Stimulated activated naive CD4-positive, alpha-beta T cell (primary cell): ENCODE data around the gene SLC7A7.
"Not testable (repeated sequence)": the region's sequence is repeated elsewhere in the genome, so short reads cannot be mapped to it uniquely, and the experiment has no call there.

ENCODE experiments used
- DNase-seq, 6 experiments: peaks; one replicate each; lab custom pipeline; 2025; lab: John Stamatoyannopoulos, UW

The SLC7A7 gene

DNA sequence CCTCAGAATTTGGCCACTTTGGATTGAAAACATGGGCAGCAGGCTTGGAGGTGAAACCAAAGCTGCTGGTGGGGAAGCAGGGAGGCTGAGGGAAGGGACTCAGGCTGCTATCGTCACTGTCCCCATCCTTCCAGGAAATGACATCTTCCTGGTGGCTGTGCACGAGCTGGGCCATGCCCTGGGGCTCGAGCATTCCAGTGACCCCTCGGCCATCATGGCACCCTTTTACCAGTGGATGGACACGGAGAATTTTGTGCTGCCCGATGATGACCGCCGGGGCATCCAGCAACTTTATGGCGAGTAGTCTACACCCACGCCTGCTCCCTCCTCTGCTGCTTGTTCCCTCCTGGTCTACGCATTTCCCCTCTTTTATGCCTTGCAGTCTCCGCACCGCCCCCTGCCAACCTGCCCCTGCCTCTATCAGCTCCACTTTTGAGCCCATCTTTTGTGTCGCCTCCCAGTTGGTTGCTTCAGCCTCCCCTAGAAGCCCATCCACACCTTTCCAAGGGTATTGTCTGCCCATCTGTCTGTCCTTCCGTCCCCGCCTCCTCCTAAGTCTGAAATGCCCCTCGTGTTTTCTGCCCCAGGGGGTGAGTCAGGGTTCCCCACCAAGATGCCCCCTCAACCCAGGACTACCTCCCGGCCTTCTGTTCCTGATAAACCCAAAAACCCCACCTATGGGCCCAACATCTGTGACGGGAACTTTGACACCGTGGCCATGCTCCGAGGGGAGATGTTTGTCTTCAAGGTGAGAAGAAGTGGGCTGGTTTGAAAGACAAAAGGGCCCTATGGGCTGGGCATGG, 28.1 kb upstream of the SLC7A7 start:
- no peak for DNase-seq

DNA sequence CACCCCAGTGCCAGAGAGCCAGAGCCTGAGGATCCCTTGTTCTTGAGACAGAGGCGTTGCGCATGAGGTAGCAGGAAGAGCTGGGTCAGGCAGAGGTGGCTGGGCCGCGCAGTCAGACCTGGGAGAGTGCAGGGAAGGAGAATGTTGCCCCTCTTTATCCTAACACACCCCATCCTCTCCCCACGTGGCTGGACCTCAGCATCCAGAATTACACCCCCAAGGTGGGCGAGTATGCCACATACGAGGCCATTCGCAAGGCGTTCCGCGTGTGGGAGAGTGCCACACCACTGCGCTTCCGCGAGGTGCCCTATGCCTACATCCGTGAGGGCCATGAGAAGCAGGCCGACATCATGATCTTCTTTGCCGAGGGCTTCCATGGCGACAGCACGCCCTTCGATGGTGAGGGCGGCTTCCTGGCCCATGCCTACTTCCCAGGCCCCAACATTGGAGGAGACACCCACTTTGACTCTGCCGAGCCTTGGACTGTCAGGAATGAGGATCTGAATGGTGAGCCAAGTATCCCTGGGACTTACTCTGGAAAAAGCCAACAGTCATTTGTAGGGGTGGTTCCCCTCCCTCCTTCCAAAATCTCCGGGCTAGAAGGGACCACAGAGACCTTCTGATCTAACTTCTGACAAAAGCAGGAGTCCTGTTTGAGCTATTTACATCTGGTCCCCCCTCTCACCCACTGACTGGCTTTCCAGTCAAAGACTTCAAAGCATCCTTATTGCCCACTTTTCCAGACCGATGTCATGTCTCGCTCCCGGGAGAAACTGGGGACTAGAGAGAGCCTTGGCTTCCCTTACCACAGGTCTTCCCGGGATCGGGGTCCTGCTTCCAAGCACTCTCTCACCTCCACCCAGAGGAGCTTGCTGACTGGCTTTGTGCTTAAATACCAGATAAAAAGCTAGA, 27.2 kb upstream of the SLC7A7 start:
- DNase-seq, result no peak

DNA sequence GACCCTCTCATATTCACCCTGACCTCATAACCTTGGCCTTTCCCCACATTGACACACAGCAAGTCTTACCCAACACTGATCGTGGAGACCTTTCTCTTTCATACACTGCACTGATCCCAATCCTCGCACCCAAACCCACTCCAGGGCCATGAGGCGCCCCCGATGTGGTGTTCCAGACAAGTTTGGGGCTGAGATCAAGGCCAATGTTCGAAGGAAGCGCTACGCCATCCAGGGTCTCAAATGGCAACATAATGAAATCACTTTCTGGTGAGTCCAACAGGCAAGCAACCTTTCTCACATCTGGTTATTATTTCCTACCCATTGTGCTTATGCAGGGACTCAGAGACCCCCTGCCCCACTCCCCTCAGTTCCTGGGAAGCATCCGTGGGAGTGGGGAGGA, 26.5 kb upstream of the SLC7A7 start:
- DNase-seq, result no peak

DNA sequence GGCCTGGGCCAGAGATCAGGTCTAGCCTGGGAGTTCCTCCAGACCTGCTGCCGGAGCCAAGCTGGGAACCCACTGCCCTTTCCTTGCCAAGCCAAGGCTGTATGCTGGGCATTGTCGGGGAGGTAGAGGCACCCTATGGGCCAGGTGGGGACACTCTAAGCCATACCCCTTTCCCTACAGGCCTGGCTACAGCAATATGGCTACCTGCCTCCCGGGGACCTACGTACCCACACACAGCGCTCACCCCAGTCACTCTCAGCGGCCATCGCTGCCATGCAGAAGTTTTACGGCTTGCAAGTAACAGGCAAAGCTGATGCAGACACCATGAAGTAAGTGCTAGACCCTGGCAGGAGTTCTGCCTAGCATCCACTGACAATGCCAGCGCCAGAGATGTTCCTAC, 26.1 kb upstream of the SLC7A7 start:
- DNase-seq, result no peak

DNA sequence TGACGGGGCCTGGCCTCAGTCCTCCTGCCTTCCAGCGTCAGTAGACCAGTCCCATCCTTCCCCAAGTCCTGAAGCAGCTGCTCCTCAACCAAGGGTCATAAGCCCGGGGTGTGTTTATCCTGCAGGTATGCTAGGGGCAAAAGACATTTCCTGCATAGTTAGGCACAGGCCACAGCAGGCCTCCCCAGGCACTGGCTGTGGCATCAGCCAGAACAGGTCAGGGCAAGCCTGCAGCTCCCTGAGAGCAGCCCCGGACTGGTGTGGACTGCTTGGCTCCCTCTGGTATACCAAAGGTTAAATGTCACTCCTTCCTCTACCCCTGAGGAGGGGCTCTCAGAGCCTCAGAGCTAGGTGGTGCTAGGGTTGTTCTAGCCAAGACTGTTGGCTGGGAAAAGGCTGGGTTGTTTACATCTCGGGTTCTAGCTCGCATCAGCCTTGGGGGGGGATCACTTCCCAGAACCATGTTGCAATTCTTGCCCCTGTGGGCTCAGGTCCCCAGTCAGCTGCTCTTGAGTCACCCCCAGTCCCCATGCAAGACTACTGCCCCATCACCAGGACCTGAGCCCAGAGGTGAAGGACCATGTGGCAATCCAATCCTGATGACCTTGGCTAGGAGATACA, 24.0 kb upstream of the SLC7A7 start:
- no peak for DNase-seq

DNA sequence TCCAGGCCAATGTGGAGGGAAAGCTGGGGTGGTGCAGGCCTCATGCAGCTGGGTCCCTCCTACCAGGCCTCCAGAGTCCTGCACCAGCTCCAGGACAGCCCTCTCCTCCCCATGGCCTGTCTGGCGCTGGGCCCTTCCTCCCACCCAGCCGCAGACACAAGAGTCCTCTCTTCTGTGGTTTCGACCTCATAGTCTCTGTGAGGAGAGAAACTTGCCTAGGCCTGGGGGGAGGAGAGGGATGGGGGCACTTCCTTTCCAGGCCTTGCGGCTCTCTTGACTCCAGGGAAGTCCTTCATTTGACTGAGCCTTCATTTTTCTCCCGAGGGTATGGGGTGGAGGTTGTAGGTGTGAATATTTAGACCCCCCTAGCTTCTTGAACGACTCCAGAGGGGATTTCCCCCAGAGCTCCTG, 23.4 kb upstream of the SLC7A7 start:
- DNase-seq, result no peak

DNA sequence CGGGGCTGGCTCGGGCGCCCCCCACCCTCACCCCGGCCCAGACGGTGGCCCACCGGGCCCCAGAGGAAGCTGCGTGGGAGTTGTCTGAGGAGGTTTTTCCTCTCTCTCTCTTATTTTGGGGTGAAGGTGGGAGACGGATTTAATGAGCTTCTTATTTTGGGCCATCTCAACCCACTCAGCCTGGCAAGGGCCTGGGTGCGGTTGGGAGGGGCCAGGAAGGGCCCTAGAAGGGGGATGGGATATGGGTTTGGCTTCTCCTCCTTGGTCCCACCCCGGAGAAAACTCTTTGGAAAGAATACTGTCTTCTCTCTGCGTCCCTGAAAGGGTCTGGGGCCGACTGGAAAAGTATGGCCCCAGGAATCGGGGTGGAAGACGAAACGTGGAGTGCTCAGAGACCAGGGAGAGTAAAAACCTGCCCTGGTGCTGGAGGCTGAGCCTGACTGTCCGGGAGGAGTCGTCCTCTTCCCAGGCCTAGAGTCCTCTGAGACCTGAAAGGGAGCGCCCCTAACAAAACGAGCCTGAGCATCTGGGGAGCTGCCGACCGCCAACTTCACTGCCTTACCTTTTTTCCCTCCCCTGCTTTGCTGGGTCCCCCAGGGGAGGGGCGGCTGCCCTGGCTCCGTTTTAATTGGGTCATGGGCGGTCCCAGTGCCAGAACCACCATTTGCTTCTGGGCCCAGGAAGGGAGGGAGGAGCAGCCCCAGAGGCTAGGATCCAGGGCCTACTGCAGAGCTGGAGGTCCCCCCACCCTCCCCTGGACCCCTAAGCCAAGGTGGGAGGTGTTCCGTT, 22.7 kb upstream of the SLC7A7 start:
- DNase-seq, result no peak

DNA sequence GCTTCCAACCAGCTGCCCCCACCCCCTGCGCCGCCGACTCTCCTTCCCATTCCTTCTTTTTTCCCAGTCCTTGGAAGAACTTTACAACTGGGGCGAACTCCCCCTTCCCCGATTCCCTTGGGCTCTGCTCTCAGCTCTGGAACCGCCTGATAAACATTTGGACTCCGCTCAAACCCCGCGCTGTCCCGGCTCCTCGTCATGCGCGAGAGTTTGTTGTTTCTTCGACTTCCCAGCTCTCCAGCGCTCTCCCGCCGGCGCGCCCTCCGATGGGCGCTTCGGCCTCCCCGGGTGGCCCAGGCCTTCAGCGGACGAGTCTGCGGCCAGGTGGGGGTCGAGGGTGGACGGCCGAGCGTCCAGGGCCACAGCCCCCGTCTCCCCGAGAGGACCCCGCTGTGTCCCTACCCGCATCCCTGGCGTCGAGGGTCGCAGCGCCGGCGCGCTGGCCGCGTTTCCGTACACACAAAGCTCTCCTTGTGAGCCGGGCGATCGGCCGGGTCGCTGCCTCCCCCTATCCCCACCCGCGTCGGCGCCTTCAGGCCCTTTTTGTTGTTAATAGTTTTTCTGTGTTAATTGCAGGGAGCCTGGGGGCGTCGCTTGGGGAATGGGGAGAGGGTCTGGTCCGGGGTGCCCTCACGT, 22.0 kb upstream of the SLC7A7 start:
- DNase-seq, result peak in 3 of 6 experiments; percentile 34 to 59 (median 34)

DNA sequence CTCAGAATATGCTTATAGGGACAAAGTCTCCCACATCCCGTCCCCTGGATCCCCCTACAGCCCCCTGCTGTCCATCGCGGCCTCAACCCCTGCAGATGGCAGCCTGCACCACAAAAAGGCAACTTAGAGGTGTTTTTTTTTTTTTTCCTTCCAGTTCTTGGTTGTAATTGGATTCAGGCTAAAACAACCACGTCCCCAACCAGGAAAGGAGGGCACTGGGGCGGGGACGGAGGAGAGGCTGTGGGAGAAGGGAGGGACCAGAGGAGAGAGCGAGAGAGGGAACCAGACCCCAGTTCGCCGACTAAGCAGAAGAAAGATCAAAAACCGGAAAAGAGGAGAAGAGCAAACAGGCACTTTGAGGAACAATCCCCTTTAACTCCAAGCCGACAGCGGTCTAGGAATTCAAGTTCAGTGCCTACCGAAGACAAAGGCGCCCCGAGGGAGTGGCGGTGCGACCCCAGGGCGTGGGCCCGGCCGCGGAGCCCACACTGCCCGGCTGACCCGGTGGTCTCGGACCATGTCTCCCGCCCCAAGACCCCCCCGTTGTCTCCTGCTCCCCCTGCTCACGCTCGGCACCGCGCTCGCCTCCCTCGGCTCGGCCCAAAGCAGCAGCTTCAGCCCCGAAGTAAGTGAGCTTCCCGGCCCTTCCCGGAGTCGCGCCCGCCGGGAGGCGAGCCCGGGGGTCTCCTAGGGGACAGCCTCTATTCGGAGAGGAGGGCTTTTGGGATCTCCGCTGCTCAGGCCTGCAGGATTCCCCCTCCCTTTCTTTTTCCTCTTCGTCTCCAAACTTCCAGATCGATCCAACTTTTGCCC, 21.3 kb upstream of the SLC7A7 start, which contains the start of gene MMP14:
MMP14 (plus strand) TSS at position 285 of the 813 bp plus-strand sequence; CDS start at position 518, 233 bp downstream.
- no peak for DNase-seq

DNA sequence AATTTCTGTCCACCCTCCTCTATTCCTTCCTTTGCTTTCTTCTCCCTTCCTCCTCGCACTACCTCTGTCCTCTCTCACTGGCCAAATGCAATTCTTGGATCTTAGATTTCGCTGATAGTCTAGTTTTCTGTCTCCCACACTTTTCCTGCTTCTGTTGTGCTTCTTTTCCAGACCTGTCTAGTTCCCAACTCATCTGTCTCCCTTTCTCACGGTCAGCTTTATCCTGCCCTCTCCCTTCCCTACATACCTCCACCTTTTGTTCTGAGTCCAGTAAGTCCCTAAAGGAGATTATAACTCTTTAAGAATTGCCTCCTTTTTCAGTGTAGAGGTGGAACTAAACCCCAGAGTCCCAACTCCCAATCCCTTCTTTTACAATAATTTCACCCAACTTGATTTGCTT, 20.3 kb upstream of the SLC7A7 start:
- DNase-seq, result peak in 1 of 6 experiments; percentile 4

DNA sequence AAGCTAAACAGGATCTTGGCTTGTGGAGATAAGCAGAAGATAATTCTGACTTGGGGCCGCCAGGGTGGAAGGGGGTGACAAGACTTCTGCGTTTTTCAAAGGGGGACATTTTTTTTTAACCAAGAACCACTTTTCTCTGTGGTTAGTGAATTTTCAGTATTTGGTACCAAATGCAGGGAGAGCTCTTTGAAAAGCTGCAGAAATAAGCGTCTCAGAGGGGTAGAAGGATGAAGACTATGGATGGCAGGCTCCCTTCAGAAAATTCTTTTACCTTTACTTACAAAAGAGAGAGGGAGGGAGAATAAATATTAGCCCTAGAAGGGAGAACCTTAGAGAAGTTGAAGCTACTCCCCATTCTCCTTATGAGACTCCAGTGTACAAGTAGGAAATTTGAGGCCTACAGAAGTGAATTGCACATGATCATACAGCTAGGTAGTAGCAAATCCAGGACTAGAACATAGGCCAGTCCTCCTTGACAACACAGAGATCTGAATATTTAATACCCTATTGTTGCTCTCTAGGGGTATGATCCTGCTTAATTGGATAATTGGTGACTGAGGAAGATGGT, 15.3 kb upstream of the SLC7A7 start:
- DNase-seq, result peak in 1 of 6 experiments; percentile 24

DNA sequence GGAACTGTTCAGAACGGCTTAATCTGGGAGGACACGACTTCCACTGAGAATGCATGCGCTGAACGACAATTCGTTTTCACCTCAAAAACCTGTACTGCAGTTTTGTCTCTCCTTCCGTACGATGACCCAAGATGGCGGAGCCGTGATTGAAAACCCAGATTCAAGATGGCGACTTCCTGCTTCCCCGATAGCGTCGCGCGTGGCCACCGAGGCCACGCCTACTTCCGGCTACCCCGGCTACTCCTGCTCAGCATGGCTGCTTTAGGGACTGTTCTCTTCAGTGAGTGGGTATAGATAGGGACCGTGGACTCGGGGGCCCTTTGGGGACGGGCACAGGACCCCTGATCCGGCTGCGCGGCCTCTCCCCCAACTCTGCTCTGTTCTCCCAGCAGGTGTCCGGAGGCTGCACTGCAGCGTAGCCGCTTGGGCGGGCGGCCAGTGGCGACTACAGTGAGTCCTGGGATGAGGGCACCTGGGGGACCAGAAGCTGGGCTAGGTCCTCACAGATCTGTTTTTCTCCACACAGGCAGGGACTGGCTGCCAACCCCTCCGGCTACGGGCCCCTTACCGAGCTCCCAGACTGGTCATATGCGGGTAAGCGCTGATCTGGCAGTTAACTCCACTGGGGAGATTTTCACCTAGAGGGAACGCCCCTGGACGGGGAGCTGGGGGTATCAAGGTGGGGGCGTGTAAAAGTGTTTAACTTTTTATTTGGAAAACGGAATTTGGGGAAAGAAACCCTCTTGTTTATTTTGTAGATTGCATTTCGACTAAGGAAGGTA, 14.6 kb upstream of the SLC7A7 start, which contains the start of gene MRPL52:
MRPL52 (plus strand) TSS at position 227 of the 782 bp plus-strand sequence; CDS start at position 253, 26 bp downstream.
- peak; percentile 78 to 92 (median 86) for DNase-seq

DNA sequence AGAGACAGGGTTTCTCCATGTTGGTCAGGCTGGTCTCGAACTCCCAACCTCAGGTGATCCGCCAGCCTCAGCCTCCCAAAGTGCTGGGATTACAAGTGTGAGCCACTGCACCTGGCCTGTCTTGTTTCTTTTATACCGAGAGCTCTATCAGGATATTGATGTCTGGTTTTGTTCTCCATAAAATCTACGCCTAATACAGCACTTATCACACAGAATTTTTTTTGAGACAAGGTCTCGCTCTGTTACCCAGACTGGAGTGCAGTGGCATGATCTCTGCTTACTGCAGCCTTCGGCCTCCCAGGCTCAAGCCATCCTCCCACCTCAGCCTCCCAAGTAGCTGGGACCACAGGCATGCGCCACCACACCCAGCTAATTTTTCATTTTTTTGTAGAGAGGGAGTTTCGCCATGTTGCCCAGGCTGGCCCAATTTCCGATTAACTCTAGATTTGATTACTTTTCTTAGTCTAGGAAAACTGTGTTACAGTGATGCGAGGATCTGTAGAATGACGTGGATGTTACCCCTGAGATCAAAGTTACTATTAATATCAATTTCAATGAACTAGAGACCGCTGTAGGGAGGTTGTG, 13.9 kb upstream of the SLC7A7 start:
- DNase-seq, result not testable (repeated sequence)

DNA sequence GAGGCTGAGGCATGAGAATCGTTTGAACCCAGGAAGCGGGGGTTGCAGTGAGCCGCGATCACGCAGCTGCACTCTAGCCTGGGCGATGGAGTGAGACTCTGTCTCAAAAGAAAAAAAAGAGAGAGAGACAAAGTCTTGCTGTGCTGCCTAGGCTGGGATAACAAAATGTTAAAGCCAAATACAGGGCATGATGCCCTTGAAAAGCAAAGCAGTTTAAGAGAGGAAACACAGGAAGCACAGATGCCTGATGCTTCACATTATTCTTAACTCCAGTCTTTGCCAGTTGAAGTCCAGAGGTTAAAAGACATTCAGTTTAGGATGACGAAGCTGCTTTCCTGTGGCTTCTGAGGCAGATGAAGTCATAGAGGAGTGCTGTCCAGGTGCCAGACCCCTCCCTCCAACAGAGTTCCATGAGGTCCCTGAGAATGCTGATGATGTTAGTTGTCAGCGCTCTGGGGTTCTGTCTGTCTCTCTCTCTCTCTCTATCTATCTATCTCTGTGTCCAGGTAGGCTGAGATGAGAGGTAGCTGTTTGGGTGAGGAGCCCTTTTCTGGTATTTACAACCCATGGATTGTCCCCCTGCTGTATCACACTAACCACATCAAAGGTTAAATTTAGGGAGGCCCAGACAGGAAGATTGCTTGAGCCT, 9.6 kb upstream of the SLC7A7 start:
- DNase-seq, result peak in 2 of 6 experiments; percentile 8 to 27

DNA sequence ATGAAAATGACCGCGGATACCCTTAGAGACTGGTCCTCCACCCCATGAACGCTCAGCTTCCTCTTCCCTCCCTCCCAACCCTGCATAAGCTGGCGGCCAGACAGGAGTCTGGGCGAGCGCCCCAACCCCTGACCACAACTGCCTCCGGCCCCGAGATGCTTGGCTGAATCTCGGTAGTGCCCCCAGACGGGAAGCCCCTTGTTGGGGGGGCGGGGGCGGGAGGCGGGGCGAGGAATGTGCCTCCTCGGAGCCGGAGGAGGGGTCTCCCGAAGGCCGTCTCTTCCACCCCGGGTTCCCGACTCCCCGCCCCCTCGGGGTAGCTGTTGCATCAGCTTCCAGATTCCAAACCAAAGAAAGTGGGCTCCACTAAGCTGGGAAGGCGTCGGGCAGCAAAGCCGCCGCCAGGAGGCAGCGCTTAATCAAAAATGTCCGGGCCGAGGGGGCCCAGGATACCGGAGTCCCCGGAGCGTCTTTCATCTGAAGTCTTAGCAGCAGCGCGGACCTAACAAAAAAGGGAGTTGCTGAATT, 7.4 kb upstream of the SLC7A7 start:
- peak; percentile 42 to 69 (median 58) for DNase-seq

DNA sequence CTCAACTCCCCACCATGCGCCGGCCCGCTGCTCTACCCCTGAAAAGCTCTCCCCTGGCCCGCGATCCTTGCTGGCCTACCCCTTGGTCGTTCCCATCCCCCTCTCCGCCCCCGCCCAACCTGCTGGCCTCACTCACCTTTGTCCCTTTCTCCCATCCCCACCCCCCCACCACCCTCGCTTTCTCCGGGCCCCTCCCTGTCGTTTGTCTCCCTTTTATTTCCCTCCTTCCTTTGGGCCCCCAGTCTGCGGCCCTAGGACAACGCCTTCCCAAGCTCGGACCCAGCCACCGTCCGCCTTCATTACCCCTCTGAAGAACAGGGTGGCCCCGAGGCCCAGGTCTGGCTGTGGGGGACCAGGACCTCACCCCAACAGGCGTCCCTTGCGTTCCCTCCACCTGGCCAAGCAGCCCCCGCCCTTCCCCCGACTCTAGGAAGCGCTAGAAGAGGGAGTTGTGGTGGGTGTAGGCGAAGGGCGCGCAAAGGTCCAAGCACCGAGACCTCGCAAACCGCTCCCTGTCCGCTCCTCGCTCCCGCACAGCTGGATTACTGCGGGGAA, 6.9 kb upstream of the SLC7A7 start:
- no peak for DNase-seq
